Kidney (tissue), 14 donors: ENCODE measurements around the gene BLTP2. TPM values are rescaled to one million over a fixed set of nuclear protein-coding genes. Genes with fewer than 3 reads are reported as not detected.

Experiments used
- DNase-seq, 5 donors: peaks; one replicate each; pipeline ENCODE4 v3.0.0-alpha.2; 2013 to 2020
- FAIRE-seq: peaks from 2 replicates; lab custom pipeline; 2012; peaks lifted over from hg19 to GRCh38; lab: Jason Lieb, UNC
- H3K27ac ChIP-seq, 2 donors: one replicate each; pipeline ENCODE4 v1.7.0; 2013; ENCODE audit warnings: low read depth in 2 of 2, low read length in 2 of 2, inconsistent platforms in 1 of 2
- H3K27me3 ChIP-seq: one replicate; pipeline ENCODE4 v1.7.1; 2013; ENCODE audit warnings: low read length, inconsistent platforms; ENCODE audit not compliant: control insufficient read depth, insufficient read depth
- H3K36me3 ChIP-seq, 3 donors: one replicate each; pipeline versions ENCODE4 v1.7.0 to v1.7.1; 2013; ENCODE audit warnings: low read length in 3 of 3, control low read depth in 1 of 3, inconsistent platforms in 1 of 3; ENCODE audit not compliant: insufficient read depth in 3 of 3, control insufficient read depth in 2 of 3
- H3K4me1 ChIP-seq, 3 donors: one replicate each; pipeline versions ENCODE4 v1.7.0 to v1.7.1; 2013; ENCODE audit warnings: low read length in 3 of 3, inconsistent platforms in 1 of 3, low read depth in 1 of 3; ENCODE audit not compliant: control insufficient read depth in 2 of 3, insufficient read depth in 2 of 3
- H3K4me3 ChIP-seq, 3 donors: one replicate each; pipeline versions ENCODE4 v1.7.0 to v1.8.1; 2013; ENCODE audit warnings: low read length in 3 of 3, control low read depth in 1 of 3, inconsistent platforms in 1 of 3
- H3K9ac ChIP-seq, 3 donors: one replicate each; pipeline versions ENCODE4 v1.7.0 to v1.7.1; 2013; ENCODE audit warnings: low read length in 3 of 3, control low read depth in 1 of 3, inconsistent platforms in 1 of 3
- H3K9me3 ChIP-seq, 3 donors: one replicate each; pipeline versions ENCODE4 v1.7.0 to v1.7.1; 2013; ENCODE audit warnings: low read length in 3 of 3, control low read depth in 1 of 3, inconsistent platforms in 1 of 3; ENCODE audit not compliant: control insufficient read depth in 2 of 3, insufficient read depth in 1 of 3
- CTCF ChIP-seq: IDR thresholded peaks from 3 replicates; pipeline ENCODE4 v1.5.1; 2012; ENCODE audit warnings: mild to moderate bottlenecking, moderate library complexity, borderline replicate concordance; ENCODE audit not compliant: insufficient read depth; ENCODE audit errors: extremely low read depth
- intact Hi-C: fragments of 100-400 bp; cut with DNase I; formaldehyde crosslinking; loops from one replicate; pipeline ENCODE4 v1.11.1; 2022
- polyA plus RNA-seq: library from polyadenylated mRNA; stranded (reverse); fragments of 350-450 nt; fragmentation: Illumina TruSeq; extraction: RNeasy Lipid Tissue Mini Kit (QIAGEN cat#74804); gene quantifications from one replicate; pipeline ENCODE4 v1.2.3, GENCODE V29; 2014; ENCODE audit warnings: low read depth, low replicate concordance; ENCODE audit not compliant: insufficient read depth
- total RNA-seq: library from RNA; stranded (reverse); fragmentation: NEBNext Ultra II Directional; extraction: Animal tissue kit (Norgen Biotek cat#: 25700); gene quantifications from one replicate; pipeline ENCODE4 v1.2.1, GENCODE V29; 2021
- donor health status: control.
- donor health status: control.
- donor health status: control.
- donor health status: control.
- donor health status: control.
- donor health status: DM: yes; HTN: yes; CAD: no.
- donor health status: Normal renal cell carcinoma (clear cell type).

The BLTP2 gene
- total and polyA plus RNA-seq, 2 donors from 2014 or later, result 35.1 to 140 TPM

GRCh38 chr17:28620010-28620409, 24.9 kb downstream of the BLTP2 start:
- no peak for DNase-seq
- no peak for FAIRE-seq
- Histone ChIP-seq H3K27ac (no peak overlapping the region), H3K9me3 (no peaks in the 10 kb centered on the region), H3K36me3 (peaks cover 27 to 80% (median 55%) of the 10 kb centered on the region in 3 donors), H3K4me3 (no peak overlapping the region), H3K4me1 (no peaks in the 10 kb centered on the region), H3K9ac (no peak overlapping the region), H3K27me3 (no peaks in the 10 kb centered on the region)
- intact Hi-C loops, result no loop called here
- no peak for TF ChIP-seq CTCF

GRCh38 chr17:28618464-28618863, 26.5 kb downstream of the BLTP2 start:
- FAIRE-seq (no peak), DNase-seq (no peak)
- Histone ChIP-seq H3K4me3 (no peak overlapping the region), H3K9me3 (no peaks in the 10 kb centered on the region), H3K36me3 (peaks cover 22 to 73% (median 53%) of the 10 kb centered on the region in 3 donors), H3K27ac (no peak overlapping the region), H3K9ac (no peak overlapping the region), H3K27me3 (no peaks in the 10 kb centered on the region), H3K4me1 (no peaks in the 10 kb centered on the region)
- intact Hi-C loops, result loop anchor here (10.0 kb wide), 1 partner anchor 124 kb away; no protein-coding TSS in a partner anchor
- TF ChIP-seq CTCF, result no peak

- TF ChIP-seq CTCF, result no peak
- intact Hi-C loops, result loop anchor here (10.0 kb wide), 1 partner anchor 121 kb away; no protein-coding TSS in a partner anchor
- H3K27ac ChIP-seq, result no peak overlapping the region
- H3K4me3 ChIP-seq, result no peak overlapping the region
- H3K27me3 ChIP-seq, result no peaks in the 10 kb centered on the region
- no peak overlapping the region for H3K9ac ChIP-seq
- no peak for FAIRE-seq
- H3K4me1 ChIP-seq, result no peaks in the 10 kb centered on the region
- H3K9me3 ChIP-seq, result no peaks in the 10 kb centered on the region
- DNase-seq, result no peak
- peaks cover 17 to 58% (median 45%) of the 10 kb centered on the region in 3 donors for H3K36me3 ChIP-seq
Measured at GRCh38 chr17:28616281-28616680, 28.7 kb downstream of the BLTP2 start.
